Cardiac muscle cell (in vitro differentiated cells and primary cell): ENCODE results near the gene NDUFAF8. TPM values are rescaled to one million over a fixed set of nuclear protein-coding genes. Genes with fewer than 3 reads are reported as not detected.

Source experiments
- DNase-seq, 2 donors: peaks; one replicate each; pipeline versions ENCODE4 v3.0.0 to v3.0.0-alpha.2; 2010 to 2017; ENCODE audit warnings: low read depth in 1 of 2, low spot score in 1 of 2
- H3K27ac ChIP-seq: fragments of 200-600 bp; sonication (generic); 2 replicates; pipeline ENCODE4 v1.5.1; 2016
- H3K27me3 ChIP-seq: fragments of 200-600 bp; sonication (generic); 2 replicates; pipeline ENCODE4 v1.6.0; 2016; ENCODE audit warnings: control low read depth
- H3K36me3 ChIP-seq: fragments of 200-600 bp; sonication (generic); 2 replicates; pipeline ENCODE4 v1.5.1; 2016; ENCODE audit warnings: control low read depth
- H3K4me1 ChIP-seq: fragments of 200-600 bp; sonication (generic); 2 replicates; pipeline ENCODE4 v1.8.1; 2017; ENCODE audit warnings: low read depth, mild to moderate bottlenecking, mixed run types
- H3K4me3 ChIP-seq: fragments of 200-600 bp; sonication (generic); 2 replicates; pipeline ENCODE4 v1.5.1; 2016; ENCODE audit warnings: mild to moderate bottlenecking
- H3K9me3 ChIP-seq: fragments of 200-600 bp; sonication (generic); 2 replicates; pipeline ENCODE4 v1.5.1; 2017; ENCODE audit warnings: low read depth, mild to moderate bottlenecking, control low read depth
- CTCF ChIP-seq: IDR thresholded peaks from 2 replicates; pipeline ENCODE4 v1.5.1; 2012; ENCODE audit warnings: low read depth, mild to moderate bottlenecking, low read length
- polyA plus RNA-seq: library from polyadenylated mRNA; unstranded; fragments of >200 nt; fragmentation: Nextera tagmentation; extraction: Ambion mirVana; gene quantifications from 2 replicates; pipeline ENCODE4 v1.2.1, GENCODE V29; 2016
- total RNA-seq: library from RNA; depleted of rRNA; stranded (reverse); fragments of >200 nt; gene quantifications from 2 replicates; pipeline ENCODE4 v1.2.3, GENCODE V29; 2016

The NDUFAF8 gene
- total and polyA plus RNA-seq, 2 experiments from 2014 or later = 52.3 to 142 TPM

- H3K27me3 ChIP-seq = no peaks in the 10 kb centered on the region
- peak overlapping the region; percentile 43 for H3K27ac ChIP-seq
- no peak overlapping the region for H3K4me3 ChIP-seq
- H3K36me3 ChIP-seq = peaks cover 6% of the 10 kb centered on the region
- DNase-seq = no peak
- no peaks in the 10 kb centered on the region for H3K9me3 ChIP-seq
- TF ChIP-seq CTCF = no peak
- peaks cover 23% of the 10 kb centered on the region for H3K4me1 ChIP-seq
These were observed 5.8 kb upstream of the NDUFAF8 start for GRCh38 chr17:81233316-81233715.

GRCh38 chr17:81233811-81234505 lies 5.2 kb upstream of the NDUFAF8 start:
- H3K27ac ChIP-seq = peak overlapping the region; percentile 73
- peaks cover 6% of the 10 kb centered on the region for H3K36me3 ChIP-seq
- no peaks in the 10 kb centered on the region for H3K9me3 ChIP-seq
- DNase-seq = no peak
- H3K27me3 ChIP-seq = no peaks in the 10 kb centered on the region
- no peak overlapping the region for H3K4me3 ChIP-seq
- no peak for TF ChIP-seq CTCF
- H3K4me1 ChIP-seq = peaks cover 23% of the 10 kb centered on the region

- Histone ChIP-seq H3K4me3 (no peak overlapping the region), H3K4me1 (peaks cover 23% of the 10 kb centered on the region), H3K9me3 (no peaks in the 10 kb centered on the region), H3K36me3 (peaks cover 6% of the 10 kb centered on the region), H3K27me3 (no peaks in the 10 kb centered on the region), H3K27ac (peak overlapping the region; percentile 73)
- DNase-seq = no peak
- TF ChIP-seq CTCF = no peak
These were observed 4.6 kb upstream of the NDUFAF8 start for GRCh38 chr17:81234506-81234855.

GRCh38 chr17:81234940-81235821 lies 3.9 kb upstream of the NDUFAF8 start:
- TF ChIP-seq CTCF = no peak

GRCh38 chr17:81235822-81236740 lies 3.0 kb upstream of the NDUFAF8 start:
- no peaks in the 10 kb centered on the region for H3K9me3 ChIP-seq
- peaks cover 23% of the 10 kb centered on the region for H3K4me1 ChIP-seq
- no peaks in the 10 kb centered on the region for H3K36me3 ChIP-seq
- no peak overlapping the region for H3K4me3 ChIP-seq
- no peak for TF ChIP-seq CTCF
- no peaks in the 10 kb centered on the region for H3K27me3 ChIP-seq
- no peak for DNase-seq
- H3K27ac ChIP-seq = peak overlapping the region; percentile 73

More at GRCh38 chr17:81234940-81235821, 3.9 kb upstream of the NDUFAF8 start:
- H3K4me3 ChIP-seq = no peak overlapping the region
- no peak for DNase-seq
- peak overlapping the region; percentile 73 for H3K27ac ChIP-seq
- H3K27me3 ChIP-seq = no peaks in the 10 kb centered on the region
- H3K36me3 ChIP-seq = peaks cover 1% of the 10 kb centered on the region
- H3K9me3 ChIP-seq = no peaks in the 10 kb centered on the region
- peaks cover 23% of the 10 kb centered on the region for H3K4me1 ChIP-seq
